AG04450 (cell line): ENCODE data around the gene PLA2G4F. TPM values are rescaled to one million over a fixed set of nuclear protein-coding genes. Genes with fewer than 3 reads are reported as not detected.

Experiments used
- CTCF ChIA-PET: fragments of 300-600, 350-600 bp; formaldehyde crosslinking; extraction: SDS; loops from one replicate; lab custom pipeline; 2022; ENCODE audit warnings: antibody characterized with exemption, inconsistent platforms; lab: Charles Lee
- POLR2A ChIA-PET: fragments of 350-600 bp; formaldehyde crosslinking; extraction: SDS; loops from one replicate; lab custom pipeline; 2021; ENCODE audit warnings: antibody characterized with exemption, inconsistent platforms; lab: Yijun Ruan, JAX
- DNase-seq: peaks from one replicate; pipeline ENCODE4 v3.0.0-alpha.2; 2011; ENCODE audit warnings: low read depth, low spot score
- H3K27ac ChIP-seq: one replicate; pipeline ENCODE4 v1.5.1; 2012; ENCODE audit warnings: low read depth, low read length, control low read depth
- H3K27me3 ChIP-seq: one replicate; pipeline ENCODE4 v1.6.0; 2012; ENCODE audit warnings: low read length; ENCODE audit not compliant: control insufficient read depth, insufficient read depth
- H3K4me3 ChIP-seq: 2 replicates; pipeline ENCODE4 v1.5.1; 2011; ENCODE audit warnings: mild to moderate bottlenecking, low read depth, low read length, control low read depth
- H3K9me3 ChIP-seq: 2 replicates; pipeline ENCODE4 v1.5.1; 2012; ENCODE audit warnings: low read length; ENCODE audit not compliant: control insufficient read depth, insufficient read depth
- polyA plus RNA-seq: library from polyadenylated mRNA; depleted of rRNA; stranded (reverse); fragments of >200 nt; gene quantifications from 2 replicates; pipeline ENCODE4 v1.2.3, GENCODE V29; 2011
- TF ChIP-seq, protein P1 (sequence below): IDR thresholded peaks from 2 replicates; pipeline ENCODE4 v1.5.1; 2011; ENCODE audit warnings: low read depth, low read length, control low read depth, inconsistent platforms

Gene PLA2G4F
- polyA plus RNA-seq, 1 experiment: not detected

DNA sequence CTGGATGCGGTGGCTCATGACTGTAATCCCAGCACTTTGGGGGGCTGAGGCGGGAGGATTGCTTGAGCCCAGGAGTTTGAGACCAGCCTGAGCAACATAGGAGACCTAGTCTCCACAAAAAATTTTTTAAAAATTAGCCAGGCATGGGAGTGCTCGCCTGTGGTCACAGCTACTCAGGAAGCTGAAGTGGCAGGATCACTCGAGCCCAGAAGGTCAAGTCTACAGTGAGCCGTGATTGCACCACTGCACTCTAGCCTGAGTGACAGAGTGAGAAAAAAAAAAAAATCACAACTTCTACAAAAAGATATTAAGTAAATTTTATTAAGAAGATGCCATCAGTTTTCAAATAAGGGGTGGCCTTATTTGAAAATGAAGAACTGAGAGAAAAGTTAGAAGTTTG is 50.1 kb downstream of the PLA2G4F start:
- H3K27ac ChIP-seq: no peak overlapping the region
- H3K27me3 ChIP-seq: peaks cover 25% of the 10 kb centered on the region
- no peak for DNase-seq
- TF ChIP-seq, protein P1, sequence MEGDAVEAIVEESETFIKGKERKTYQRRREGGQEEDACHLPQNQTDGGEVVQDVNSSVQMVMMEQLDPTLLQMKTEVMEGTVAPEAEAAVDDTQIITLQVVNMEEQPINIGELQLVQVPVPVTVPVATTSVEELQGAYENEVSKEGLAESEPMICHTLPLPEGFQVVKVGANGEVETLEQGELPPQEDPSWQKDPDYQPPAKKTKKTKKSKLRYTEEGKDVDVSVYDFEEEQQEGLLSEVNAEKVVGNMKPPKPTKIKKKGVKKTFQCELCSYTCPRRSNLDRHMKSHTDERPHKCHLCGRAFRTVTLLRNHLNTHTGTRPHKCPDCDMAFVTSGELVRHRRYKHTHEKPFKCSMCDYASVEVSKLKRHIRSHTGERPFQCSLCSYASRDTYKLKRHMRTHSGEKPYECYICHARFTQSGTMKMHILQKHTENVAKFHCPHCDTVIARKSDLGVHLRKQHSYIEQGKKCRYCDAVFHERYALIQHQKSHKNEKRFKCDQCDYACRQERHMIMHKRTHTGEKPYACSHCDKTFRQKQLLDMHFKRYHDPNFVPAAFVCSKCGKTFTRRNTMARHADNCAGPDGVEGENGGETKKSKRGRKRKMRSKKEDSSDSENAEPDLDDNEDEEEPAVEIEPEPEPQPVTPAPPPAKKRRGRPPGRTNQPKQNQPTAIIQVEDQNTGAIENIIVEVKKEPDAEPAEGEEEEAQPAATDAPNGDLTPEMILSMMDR: no peak
- ChIA-PET CTCF (interaction anchor here (2.2 kb wide), 1 partner anchor 22 kb away, joined by 8 read pairs; no protein-coding TSS in a partner anchor), POLR2A (no interaction called here)
- H3K9me3 ChIP-seq: no peaks in the 10 kb centered on the region; the same call in 1 of the 2 replicates
- no peak overlapping the region for H3K4me3 ChIP-seq

- Histone ChIP-seq H3K9me3 (no peaks in the 10 kb centered on the region; the same call in 1 of the 2 replicates), H3K4me3 (no peak overlapping the region), H3K27me3 (peaks cover 23% of the 10 kb centered on the region), H3K27ac (no peak overlapping the region)
- TF ChIP-seq, protein P1: no peak
- ChIA-PET CTCF (interaction anchor here (0.7 to 2.2 kb wide), 2 partner anchors 20 to 46 kb away, joined by 3 to 8 read pairs; no protein-coding TSS in a partner anchor), POLR2A (no interaction called here)
- no peak for DNase-seq
Measured at GRCh38 chr15:42104095-42104891, 52.1 kb downstream of the PLA2G4F start.

DNA sequence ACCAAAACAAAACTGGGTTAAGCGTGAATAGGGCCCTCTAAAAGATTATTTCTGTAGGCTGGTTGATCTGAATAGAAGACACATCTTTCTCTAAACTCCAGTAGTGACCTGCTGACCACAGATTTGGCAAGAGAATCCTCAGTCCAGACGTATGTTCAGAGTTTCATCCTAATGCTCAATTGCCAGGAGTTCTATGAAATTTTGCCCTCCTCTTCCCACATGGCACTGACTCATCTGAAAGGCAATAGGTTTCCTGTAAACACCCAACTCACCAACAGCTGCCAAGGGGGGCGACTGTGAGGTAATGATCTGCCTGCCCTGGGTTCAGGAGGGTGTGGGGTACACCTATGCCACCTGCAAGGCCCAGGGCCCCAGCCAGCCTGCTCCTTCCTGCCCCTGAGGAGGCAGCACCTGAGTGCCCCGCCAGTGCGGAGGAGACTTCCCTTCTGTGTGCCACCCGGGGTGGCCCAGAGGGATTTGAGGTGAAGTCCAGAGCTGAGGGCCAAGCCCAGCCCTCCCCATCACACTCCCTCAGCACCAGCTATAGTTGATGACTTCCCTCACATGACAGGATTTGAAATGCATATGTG is 53.7 kb downstream of the PLA2G4F start:
- H3K27ac ChIP-seq: no peak overlapping the region
- TF ChIP-seq, protein P1: no peak
- POLR2A ChIA-PET: no interaction called here

DNA sequence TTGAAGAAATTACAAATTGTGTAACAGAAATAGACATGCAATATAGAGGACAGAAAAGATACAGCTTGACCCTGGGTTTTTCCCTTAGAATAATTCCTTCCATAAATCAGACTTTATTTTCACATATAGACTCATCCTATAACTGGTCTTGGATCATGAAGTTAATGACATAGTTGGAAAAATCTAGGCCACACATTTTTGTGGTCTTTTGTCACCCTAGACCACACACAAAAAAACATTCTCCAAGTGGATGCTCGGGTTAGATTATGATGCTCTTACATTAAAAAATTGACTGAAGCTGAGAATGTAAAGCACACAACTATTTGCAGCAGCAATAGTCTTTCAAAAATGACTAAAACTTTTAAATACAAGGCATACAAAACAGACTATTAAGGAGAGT is 54.6 kb downstream of the PLA2G4F start:
- no peak for DNase-seq
- no peaks in the 10 kb centered on the region; the same call in 1 of the 2 replicates for H3K9me3 ChIP-seq
- CTCF ChIA-PET: interaction anchor here (1.0 kb wide), 1 partner anchor 18 kb away, joined by 3 read pairs; no protein-coding TSS in a partner anchor
- TF ChIP-seq, protein P1: no peak
- POLR2A ChIA-PET: no interaction called here
- H3K4me3 ChIP-seq: no peak overlapping the region
- H3K27ac ChIP-seq: no peak overlapping the region
- H3K27me3 ChIP-seq: peaks cover 7% of the 10 kb centered on the region

More for the DNA sequence above, 53.7 kb downstream of the PLA2G4F start:
- peak; percentile 4 for DNase-seq
- CTCF ChIA-PET: interaction anchor here (0.8 to 1.0 kb wide), 2 partner anchors 18 to 19 kb away, joined by 3 read pairs; no protein-coding TSS in a partner anchor
- no peak overlapping the region for H3K4me3 ChIP-seq
- peaks cover 8% of the 10 kb centered on the region for H3K27me3 ChIP-seq
- no peaks in the 10 kb centered on the region; the same call in 1 of the 2 replicates for H3K9me3 ChIP-seq
